Pericardium fibroblast (primary cell): ENCODE results near the gene IL17F. TPM values are rescaled to one million over a fixed set of nuclear protein-coding genes. Genes with fewer than 3 reads are reported as not detected.

Experiments
- total RNA-seq: library from RNA; depleted of rRNA; stranded (reverse); fragments of >200 nt; gene quantifications from 2 replicates; pipeline ENCODE4 v1.2.3, GENCODE V29; 2015

IL17F gene
- total RNA-seq = not detected in 2 replicates

GRCh38 chr6:52244400-52244799 is at the start of gene IL17F:
Gene IL17F, minus strand, starts transcription at chr6:52244500. Its CDS starts 71 bp downstream, at chr6:52244429.

GRCh38 chr6:52284460-52285176 is 40.3 kb upstream of the IL17F start, which contains the start of gene MCM3:
Gene MCM3, minus strand, starts transcription at chr6:52284742. Its CDS starts 68 bp downstream, at chr6:52284674.

Other genes with a start within 250 kb of the IL17F start
- gene PKHD1, start 156.9 kb downstream of the IL17F start, total RNA-seq = under 0.01 TPM in 1 of 2 replicates, not detected in the other
- not detected in 2 replicates for gene IL17A, start 58.1 kb downstream of the IL17F start, total RNA-seq
- gene MCM3, start 40.2 kb upstream of the IL17F start, total RNA-seq = 20.3 and 23.0 TPM in 2 replicates
- gene PAQR8, start 117.7 kb upstream of the IL17F start, total RNA-seq = 2.2 and 2.7 TPM in 2 replicates
- gene EFHC1, start 175.8 kb upstream of the IL17F start, total RNA-seq = 9.5 and 22.5 TPM in 2 replicates